Gastroesophageal sphincter (tissue), 4 donors: Measurements from ENCODE around the gene ZBP1. TPM values are rescaled to one million over a fixed set of nuclear protein-coding genes. Genes with fewer than 3 reads are reported as not detected.

Experiments used
- ATAC-seq: fragments of 150-250 bp; one replicate; pipeline ENCODE4 v1.9.1; 2016; ENCODE audit warnings: mild to moderate bottlenecking, moderate library complexity
- H3K27ac ChIP-seq, 4 donors: fragments of 200-600 bp; sonication (generic) in 3 of 4; 1 replicate in 3 of 4; 2 replicates in 1 of 4; pipeline ENCODE4 v1.5.1; 2016 to 2019
- H3K27me3 ChIP-seq: fragments of 200-600 bp; sonication (generic); one replicate; pipeline ENCODE4 v1.5.1; 2019
- H3K36me3 ChIP-seq, 2 donors: fragments of 200-600 bp; sonication (generic); one replicate each; pipeline ENCODE4 v1.5.1; 2019; ENCODE audit warnings: control low read depth in 1 of 2
- H3K4me1 ChIP-seq, 3 donors: fragments of 200-600 bp; sonication (generic); 1 replicate in 2 of 3; 2 replicates in 1 of 3; pipeline ENCODE4 v1.5.1; 2016 to 2019; ENCODE audit warnings: control low read depth in 2 of 3
- H3K4me3 ChIP-seq, 2 donors: fragments of 200-600 bp; sonication (generic); one replicate each; pipeline ENCODE4 v1.5.1; 2019; ENCODE audit warnings: mild to moderate bottlenecking in 1 of 2, moderate library complexity in 1 of 2
- H3K9me3 ChIP-seq, 3 donors: fragments of 200-600 bp; sonication (generic); one replicate each; pipeline ENCODE4 v1.5.1; 2017 to 2019; ENCODE audit warnings: control low read depth in 2 of 3
- CTCF ChIP-seq, 4 experiments: fragments of 200-600 bp in 2 of 4; fragments of 450-650 bp in 2 of 4; sonication (generic) in 1 of 4; IDR thresholded peaks; one replicate each; pipeline ENCODE4 v1.5.1; 2017 to 2019; ENCODE audit warnings: antibody characterized with exemption in 4 of 4, mild to moderate bottlenecking in 2 of 4, moderate library complexity in 2 of 4
- EP300 ChIP-seq: sonication (generic); formaldehyde crosslinking; IDR thresholded peaks from one replicate; pipeline ENCODE4 v1.6.1; 2017; ENCODE audit warnings: antibody characterized with exemption, mild to moderate bottlenecking
- POLR2A ChIP-seq, 2 donors: fragments of 450-650 bp; IDR thresholded peaks; one replicate each; pipeline ENCODE4 v1.6.1; 2017; ENCODE audit warnings: antibody characterized with exemption in 2 of 2, mild to moderate bottlenecking in 2 of 2, moderate library complexity in 1 of 2
- POLR2AphosphoS5 ChIP-seq: sonication (generic); formaldehyde crosslinking; IDR thresholded peaks from one replicate; pipeline ENCODE4 v1.6.1; 2017; ENCODE audit warnings: antibody characterized with exemption
- WGBS, 2 donors: methylation state at CpG; one replicate each; pipeline ENCODE4 v1.1.5; 2018; ENCODE audit warnings: low coverage in 1 of 2; 5-methylcytosine and 5-hydroxymethylcytosine counted together
- total RNA-seq, 4 donors: library from RNA; depleted of rRNA; stranded (reverse); fragments of >200 nt; gene quantifications; one replicate each; pipeline ENCODE4 v1.1.0, GENCODE V29; 2016

Gene ZBP1
- total RNA-seq, 4 donors from 2014 or later = 0.08 to 0.32 TPM; not detected in 2

GRCh38 chr20:57660922-57661745 is 40.9 kb upstream of the ZBP1 start:
- peaks cover 0 to 33% of the 10 kb centered on the region in 2 donors for H3K36me3 ChIP-seq
- peak overlapping the region in 1 of 2 donors; percentile 2 for H3K4me3 ChIP-seq
- peaks cover 0 to 52% (median 6%) of the 10 kb centered on the region in 3 donors for H3K4me1 ChIP-seq
- no peak for ATAC-seq
- 74 to 82% methylated on average over 7 to 10 of the region's 31 CpGs for WGBS, 2 donors
- no peak for TF ChIP-seq POLR2A (IDR thresholded peaks at IDR 0.05)
- H3K27me3 ChIP-seq = no peaks in the 10 kb centered on the region
- peak overlapping the region in 1 of 4 donors; percentile 39 for H3K27ac ChIP-seq
- H3K9me3 ChIP-seq = no peaks in the 10 kb centered on the region

GRCh38 chr20:57660181-57660921 is 40.1 kb upstream of the ZBP1 start:
- WGBS, 2 donors = 80% methylated on average over 13 of the region's 13 CpGs
- Histone ChIP-seq H3K27ac (peak overlapping the region in 1 of 4 donors; percentile 39), H3K36me3 (peaks cover 0 to 41% of the 10 kb centered on the region in 2 donors), H3K9me3 (no peaks in the 10 kb centered on the region), H3K4me1 (peaks cover 0 to 52% (median 6%) of the 10 kb centered on the region in 3 donors), H3K27me3 (no peaks in the 10 kb centered on the region), H3K4me3 (no peak overlapping the region)
- ATAC-seq = no peak
- no peak for TF ChIP-seq EP300
- no peak for TF ChIP-seq POLR2A (IDR thresholded peaks at IDR 0.05)
- TF ChIP-seq CTCF (IDR thresholded peaks at IDR 0.05) = no peak
- TF ChIP-seq POLR2AphosphoS5 = no peak

GRCh38 chr20:57659517-57660180 is 39.4 kb upstream of the ZBP1 start:
- Histone ChIP-seq H3K36me3 (peaks cover 0 to 42% of the 10 kb centered on the region in 2 donors), H3K27ac (no peak overlapping the region), H3K9me3 (no peaks in the 10 kb centered on the region), H3K27me3 (no peaks in the 10 kb centered on the region), H3K4me3 (no peak overlapping the region), H3K4me1 (peaks cover 0 to 52% (median 6%) of the 10 kb centered on the region in 3 donors)
- WGBS, 2 donors = no CpG with 5 or more reads among the region's 24 CpGs
- TF ChIP-seq POLR2A (IDR thresholded peaks at IDR 0.05) (no peak), EP300 (no peak), CTCF (IDR thresholded peaks at IDR 0.05) (no peak), POLR2AphosphoS5 (no peak)
- ATAC-seq = no peak

- Histone ChIP-seq H3K4me1 (peaks cover 0 to 51% (median 2%) of the 10 kb centered on the region in 3 donors), H3K4me3 (no peak overlapping the region), H3K27me3 (no peaks in the 10 kb centered on the region), H3K27ac (no peak overlapping the region), H3K9me3 (no peaks in the 10 kb centered on the region), H3K36me3 (peaks cover 0 to 42% of the 10 kb centered on the region in 2 donors)
- 77 to 81% methylated on average over 4 to 19 of the region's 25 CpGs for WGBS, 2 donors
- ATAC-seq = no peak
- TF ChIP-seq POLR2AphosphoS5 (no peak), CTCF (IDR thresholded peaks at IDR 0.05) (no peak), POLR2A (IDR thresholded peaks at IDR 0.05) (no peak), EP300 (no peak)
Observed at GRCh38 chr20:57658833-57659516, 38.7 kb upstream of the ZBP1 start.

GRCh38 chr20:57658447-57658832 is 38.2 kb upstream of the ZBP1 start:
- no peaks in the 10 kb centered on the region for H3K9me3 ChIP-seq
- WGBS, 2 donors = 67 to 82% methylated on average over 1 to 3 of the region's 8 CpGs
- TF ChIP-seq POLR2A (IDR thresholded peaks at IDR 0.05) (no peak), EP300 (no peak), CTCF (IDR thresholded peaks at IDR 0.05) (no peak), POLR2AphosphoS5 (no peak)
- peaks cover 0 to 46% (median 0%) of the 10 kb centered on the region in 3 donors for H3K4me1 ChIP-seq
- ATAC-seq = no peak
- H3K27ac ChIP-seq = no peak overlapping the region
- H3K27me3 ChIP-seq = no peaks in the 10 kb centered on the region
- peaks cover 0 to 42% of the 10 kb centered on the region in 2 donors for H3K36me3 ChIP-seq
- H3K4me3 ChIP-seq = no peak overlapping the region
